Mesothelial cell of epicardium (in vitro differentiated cells): Measurements from ENCODE around the gene FAM78B. TPM values are rescaled to one million over a fixed set of nuclear protein-coding genes. Genes with fewer than 3 reads are reported as not detected.

Experiments
- DNase-seq, 2 experiments: peaks; one replicate each; pipeline ENCODE4 v3.0.0; 2021; ENCODE audit warnings: low spot score in 2 of 2; ENCODE audit not compliant: unreplicated experiment in 2 of 2
- H3K27ac Mint-ChIP-seq: 2 replicates; pipeline ENCODE4 v1.8.0; 2021; ENCODE audit warnings: mixed read lengths
- H3K27me3 Mint-ChIP-seq: 2 replicates; pipeline ENCODE4 v1.8.0; 2021; ENCODE audit warnings: low read depth, mixed read lengths
- H3K36me3 Mint-ChIP-seq: 2 replicates; pipeline ENCODE4 v1.8.0; 2021; ENCODE audit warnings: mixed read lengths
- H3K4me1 Mint-ChIP-seq: 2 replicates; pipeline ENCODE4 v1.8.0; 2021; ENCODE audit warnings: mixed read lengths
- H3K4me3 Mint-ChIP-seq: 2 replicates; pipeline ENCODE4 v1.8.0; 2021; ENCODE audit warnings: mild to moderate bottlenecking, moderate library complexity, mixed read lengths
- H3K9me3 Mint-ChIP-seq: 2 replicates; pipeline ENCODE4 v1.8.0; 2021; ENCODE audit warnings: mixed read lengths
- total RNA-seq: library from RNA; stranded (reverse); gene quantifications from 3 replicates; pipeline ENCODE4 v1.2.1, GENCODE V29; 2021
- TF ChIP-seq, protein P1 (sequence below): fragments of 200-600 bp; sonication (generic); IDR thresholded peaks from one replicate; pipeline ENCODE4 v1.5.0; 2021; ENCODE audit warnings: antibody characterized with exemption; ENCODE audit not compliant: unreplicated experiment

FAM78B gene
- total RNA-seq, 1 donor from 2014 or later = 0.16 TPM

DNA sequence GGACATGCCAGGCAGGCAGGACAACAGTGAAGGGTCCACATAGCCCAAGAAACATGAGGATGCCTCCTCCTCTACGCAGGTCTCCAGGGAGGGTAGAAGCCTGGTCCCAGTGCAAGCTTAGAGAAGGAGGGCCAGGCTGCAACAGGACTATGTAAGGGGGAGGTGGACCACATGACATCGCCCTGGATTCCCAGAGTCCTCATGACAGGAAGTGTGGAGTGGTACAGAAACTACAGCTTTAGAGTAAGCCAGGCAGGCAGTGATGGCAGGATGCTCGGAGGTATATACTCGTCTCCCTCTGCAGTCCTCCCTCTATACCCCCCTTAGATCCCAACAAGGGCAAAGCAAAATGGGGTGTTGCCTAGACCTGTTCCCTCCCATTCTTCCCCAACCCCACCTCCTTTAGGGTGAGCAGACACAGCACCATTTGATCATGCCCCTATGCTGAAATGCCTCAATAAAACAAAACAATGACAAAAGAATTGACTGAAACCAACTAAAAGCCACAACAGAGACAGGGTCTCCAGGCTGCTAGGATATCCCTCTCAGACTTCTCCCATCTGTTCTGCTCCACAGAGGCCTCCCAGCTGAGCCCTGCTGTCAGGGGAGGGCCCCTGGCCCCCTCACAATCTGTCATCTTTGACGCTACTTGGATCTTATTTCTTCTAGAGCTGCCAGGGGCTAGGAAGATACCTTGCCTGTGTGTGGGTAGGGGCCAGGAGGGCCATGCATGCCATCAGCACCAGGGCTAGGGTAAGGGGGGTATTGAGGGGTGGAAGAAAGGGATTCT, 13.1 kb downstream of the FAM78B start:
- H3K27ac Mint-ChIP-seq = no peak overlapping the region

GRCh38 chr1:166152978-166153377, 13.8 kb downstream of the FAM78B start:
- H3K27me3 Mint-ChIP-seq = peaks cover 27% of the 10 kb centered on the region
- peaks cover 3% of the 10 kb centered on the region for H3K9me3 Mint-ChIP-seq
- no peaks in the 10 kb centered on the region for H3K4me1 Mint-ChIP-seq
- H3K27ac Mint-ChIP-seq = no peak overlapping the region
- TF ChIP-seq, protein P1, sequence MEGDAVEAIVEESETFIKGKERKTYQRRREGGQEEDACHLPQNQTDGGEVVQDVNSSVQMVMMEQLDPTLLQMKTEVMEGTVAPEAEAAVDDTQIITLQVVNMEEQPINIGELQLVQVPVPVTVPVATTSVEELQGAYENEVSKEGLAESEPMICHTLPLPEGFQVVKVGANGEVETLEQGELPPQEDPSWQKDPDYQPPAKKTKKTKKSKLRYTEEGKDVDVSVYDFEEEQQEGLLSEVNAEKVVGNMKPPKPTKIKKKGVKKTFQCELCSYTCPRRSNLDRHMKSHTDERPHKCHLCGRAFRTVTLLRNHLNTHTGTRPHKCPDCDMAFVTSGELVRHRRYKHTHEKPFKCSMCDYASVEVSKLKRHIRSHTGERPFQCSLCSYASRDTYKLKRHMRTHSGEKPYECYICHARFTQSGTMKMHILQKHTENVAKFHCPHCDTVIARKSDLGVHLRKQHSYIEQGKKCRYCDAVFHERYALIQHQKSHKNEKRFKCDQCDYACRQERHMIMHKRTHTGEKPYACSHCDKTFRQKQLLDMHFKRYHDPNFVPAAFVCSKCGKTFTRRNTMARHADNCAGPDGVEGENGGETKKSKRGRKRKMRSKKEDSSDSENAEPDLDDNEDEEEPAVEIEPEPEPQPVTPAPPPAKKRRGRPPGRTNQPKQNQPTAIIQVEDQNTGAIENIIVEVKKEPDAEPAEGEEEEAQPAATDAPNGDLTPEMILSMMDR = no peak
- no peaks in the 10 kb centered on the region for H3K36me3 Mint-ChIP-seq
- DNase-seq = no peak
- H3K4me3 Mint-ChIP-seq = no peak overlapping the region

More for the DNA sequence above, 13.1 kb downstream of the FAM78B start:
- peaks cover 32% of the 10 kb centered on the region for H3K27me3 Mint-ChIP-seq
- H3K9me3 Mint-ChIP-seq = no peaks in the 10 kb centered on the region
- TF ChIP-seq, protein P1 = no peak
- no peak for DNase-seq
- H3K4me3 Mint-ChIP-seq = no peak overlapping the region
- H3K4me1 Mint-ChIP-seq = no peaks in the 10 kb centered on the region
- no peaks in the 10 kb centered on the region for H3K36me3 Mint-ChIP-seq

- Mint-ChIP-seq H3K4me3 (no peak overlapping the region), H3K36me3 (no peaks in the 10 kb centered on the region), H3K9me3 (peaks cover 3% of the 10 kb centered on the region), H3K27ac (no peak overlapping the region), H3K4me1 (no peaks in the 10 kb centered on the region), H3K27me3 (peaks cover 28% of the 10 kb centered on the region)
- TF ChIP-seq, protein P1 = no peak
- DNase-seq = no peak
Observed at GRCh38 chr1:166151804-166152203, 15.0 kb downstream of the FAM78B start.

DNA sequence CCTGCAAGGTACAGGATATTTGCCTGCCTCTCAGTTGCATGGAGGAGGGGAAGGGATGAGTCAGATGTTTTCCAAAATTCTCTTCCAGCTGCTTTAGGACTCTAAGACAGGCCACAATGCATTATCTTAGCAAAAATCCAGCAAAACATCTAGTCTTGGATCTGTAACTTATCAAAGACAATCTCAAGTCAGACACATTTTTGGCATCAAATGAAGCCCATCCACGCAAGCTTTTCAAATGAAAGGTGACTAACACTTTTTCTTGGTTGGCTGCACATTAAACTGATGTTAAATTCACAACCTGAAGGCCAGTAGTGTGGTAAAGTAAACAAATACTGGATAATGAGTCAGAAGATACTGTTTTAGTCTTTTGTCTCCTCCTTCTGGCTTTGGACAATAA, 21.3 kb downstream of the FAM78B start:
- H3K4me3 Mint-ChIP-seq = no peak overlapping the region
- TF ChIP-seq, protein P1 = no peak
- DNase-seq = no peak
- H3K9me3 Mint-ChIP-seq = peaks cover 3% of the 10 kb centered on the region
- no peaks in the 10 kb centered on the region for H3K36me3 Mint-ChIP-seq
- no peaks in the 10 kb centered on the region for H3K4me1 Mint-ChIP-seq
- H3K27ac Mint-ChIP-seq = no peak overlapping the region
- peaks cover 16% of the 10 kb centered on the region for H3K27me3 Mint-ChIP-seq

DNA sequence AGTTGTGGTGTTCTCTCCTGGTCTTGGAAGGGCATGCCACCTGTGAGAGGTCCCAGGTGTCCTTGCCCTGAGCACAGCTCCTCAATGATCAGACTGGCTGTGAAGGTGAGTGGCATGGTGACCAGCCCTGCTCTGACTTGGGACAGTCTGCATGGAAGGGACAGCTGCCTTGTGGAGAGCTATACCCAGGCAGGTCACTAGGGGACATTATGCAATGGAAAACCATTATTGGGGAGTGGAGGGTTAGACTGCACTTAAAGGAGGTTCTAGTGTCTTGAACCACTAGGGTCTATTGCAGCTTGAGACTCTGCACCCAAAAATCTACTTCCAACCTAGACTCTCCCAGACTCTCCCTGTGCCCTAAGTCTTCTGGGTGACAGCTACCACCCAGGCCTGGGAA, 24.8 kb downstream of the FAM78B start:
- TF ChIP-seq, protein P1 = no peak
- Mint-ChIP-seq H3K27me3 (peaks cover 22% of the 10 kb centered on the region), H3K9me3 (no peaks in the 10 kb centered on the region), H3K4me3 (no peak overlapping the region), H3K27ac (no peak overlapping the region), H3K36me3 (no peaks in the 10 kb centered on the region), H3K4me1 (no peaks in the 10 kb centered on the region)
- no peak for DNase-seq

DNA sequence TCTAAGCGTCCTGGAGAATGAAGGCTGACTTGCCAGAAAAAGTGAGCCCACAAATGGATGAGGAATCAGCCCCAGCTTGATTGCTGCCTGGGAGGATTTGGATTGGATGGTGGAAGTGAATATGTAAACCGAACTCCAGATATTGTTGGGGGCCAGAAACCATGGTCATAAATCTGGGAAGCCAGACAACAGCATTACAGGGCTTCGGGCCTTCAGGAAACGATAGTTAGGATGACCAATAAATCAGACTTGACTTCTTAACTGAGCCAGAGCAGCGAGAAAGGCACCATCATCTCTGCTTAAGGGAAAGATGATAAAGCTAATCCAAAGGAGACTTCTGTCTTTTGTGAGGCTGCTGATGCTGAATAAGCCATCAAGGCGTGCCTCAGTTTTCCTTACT, 26.6 kb downstream of the FAM78B start:
- no peaks in the 10 kb centered on the region for H3K9me3 Mint-ChIP-seq
- no peaks in the 10 kb centered on the region for H3K36me3 Mint-ChIP-seq
- TF ChIP-seq, protein P1 = no peak
- no peak overlapping the region for H3K4me3 Mint-ChIP-seq
- no peak overlapping the region for H3K27ac Mint-ChIP-seq
- H3K4me1 Mint-ChIP-seq = no peaks in the 10 kb centered on the region
- H3K27me3 Mint-ChIP-seq = peaks cover 23% of the 10 kb centered on the region
- no peak for DNase-seq
